Fibroblast of villous mesenchyme (primary cell): Measurements from ENCODE around the gene KCTD19. TPM values are rescaled to one million over a fixed set of nuclear protein-coding genes. Genes with fewer than 3 reads are reported as not detected.

Experiments used
- DNase-seq: peaks from one replicate; pipeline ENCODE4 v3.0.0-alpha.2; 2010; ENCODE audit warnings: low read depth
- H3K4me3 ChIP-seq: 2 replicates; pipeline ENCODE4 v1.5.1; 2011; ENCODE audit warnings: low read depth, mild to moderate bottlenecking, low read length
- CTCF ChIP-seq: IDR thresholded peaks from 2 replicates; pipeline ENCODE4 v1.5.1; 2012; ENCODE audit warnings: low read depth, mild to moderate bottlenecking, low read length; ENCODE audit not compliant: insufficient read depth
- total RNA-seq: library from RNA; depleted of rRNA; stranded (reverse); fragments of >200 nt; gene quantifications from 2 replicates; pipeline ENCODE4 v1.2.3, GENCODE V29; 2012

KCTD19 gene
- total RNA-seq, 1 donor, result under 0.01 TPM

- no peak for DNase-seq
- TF ChIP-seq CTCF, result no peak
- H3K4me3 ChIP-seq, result no peak overlapping the region
Measured at GRCh38 chr16:67257486-67258160, 68.9 kb downstream of the KCTD19 start.

GRCh38 chr16:67256701-67257230, 69.8 kb downstream of the KCTD19 start:
- TF ChIP-seq CTCF, result no peak
- DNase-seq, result no peak
- H3K4me3 ChIP-seq, result no peak overlapping the region

- no peak for TF ChIP-seq CTCF
- no peak overlapping the region for H3K4me3 ChIP-seq
- no peak for DNase-seq
Measured at GRCh38 chr16:67255553-67256221, 70.9 kb downstream of the KCTD19 start.

GRCh38 chr16:67254801-67255552, 71.6 kb downstream of the KCTD19 start:
- no peak for DNase-seq
- TF ChIP-seq CTCF, result no peak
- no peak overlapping the region for H3K4me3 ChIP-seq

- no peak overlapping the region for H3K4me3 ChIP-seq
- TF ChIP-seq CTCF, result no peak
- no peak for DNase-seq
Measured at GRCh38 chr16:67252609-67253497, 73.7 kb downstream of the KCTD19 start.

- no peak for DNase-seq
- no peak overlapping the region for H3K4me3 ChIP-seq
- no peak for TF ChIP-seq CTCF
Measured at GRCh38 chr16:67250045-67250327, 76.6 kb downstream of the KCTD19 start.
